HG03558 (cell line): ENCODE data around the gene B4GALT2.

Experiments
- ATAC-seq: cut with Tn5 transposase; IDR thresholded peaks from one replicate; pipeline ENCODE4 v1.9.1; 2021; ENCODE audit warnings: moderate number of reproducible peaks; ENCODE audit not compliant: unreplicated experiment; ENCODE audit errors: extremely low read depth

The B4GALT2 gene

DNA sequence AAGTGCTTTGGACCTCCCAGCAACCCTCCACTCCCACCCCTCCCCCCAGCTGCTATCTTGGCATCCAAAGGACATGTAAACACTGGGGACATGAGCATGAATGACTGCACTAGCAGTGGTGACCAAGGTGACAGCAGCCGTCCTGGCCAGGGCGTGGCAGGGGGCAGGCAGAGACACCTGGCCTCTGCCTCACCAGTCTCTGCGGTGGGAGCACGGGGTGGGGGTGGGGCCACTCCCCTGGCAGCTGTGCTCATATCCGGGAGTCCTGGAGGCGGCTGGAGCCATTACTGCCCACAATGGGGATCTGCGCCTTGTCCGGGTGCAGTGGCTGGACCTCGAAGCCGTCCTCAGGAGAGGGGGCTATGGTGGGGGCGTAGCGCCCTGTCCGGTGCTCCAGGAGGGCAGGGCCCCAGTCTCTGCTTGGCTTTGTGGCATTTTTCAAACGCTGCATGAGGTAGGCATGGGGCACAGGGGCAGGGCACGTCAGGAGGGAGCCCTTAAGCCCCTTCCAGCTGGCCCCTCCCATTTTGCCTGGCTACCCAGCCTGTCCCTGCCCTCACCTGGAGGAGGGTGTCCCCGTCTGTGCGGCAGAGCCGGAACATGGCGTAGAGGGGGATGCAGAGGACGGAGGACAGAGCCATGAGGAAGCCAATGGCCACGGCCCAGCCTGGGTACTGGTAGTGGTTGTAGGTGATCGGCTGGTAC is 18.4 kb downstream of the B4GALT2 start:
- ATAC-seq: no peak

- no peak for ATAC-seq
These were observed 19.0 kb downstream of the B4GALT2 start for GRCh38 chr1:43998000-43998378.

DNA sequence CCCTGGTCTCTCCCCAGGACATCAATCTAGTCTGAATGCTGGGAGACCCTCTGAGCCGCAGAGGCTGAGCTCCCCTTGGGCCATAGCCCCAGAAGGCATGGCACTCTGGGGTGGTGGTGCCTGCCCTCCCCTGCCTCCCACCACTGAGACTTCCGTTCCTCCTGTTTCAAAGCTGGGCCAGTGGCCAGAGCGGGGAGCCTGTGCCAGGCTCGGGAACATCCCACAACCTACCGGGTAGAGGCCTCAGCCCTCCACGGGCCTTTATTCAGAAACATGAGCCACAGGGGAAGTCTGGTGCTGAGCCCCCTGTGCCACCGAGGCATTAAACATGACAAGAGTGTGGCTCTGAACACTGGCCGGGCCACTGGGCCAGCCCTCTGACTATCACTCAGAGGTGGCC is 20.4 kb downstream of the B4GALT2 start:
- no peak for ATAC-seq

DNA sequence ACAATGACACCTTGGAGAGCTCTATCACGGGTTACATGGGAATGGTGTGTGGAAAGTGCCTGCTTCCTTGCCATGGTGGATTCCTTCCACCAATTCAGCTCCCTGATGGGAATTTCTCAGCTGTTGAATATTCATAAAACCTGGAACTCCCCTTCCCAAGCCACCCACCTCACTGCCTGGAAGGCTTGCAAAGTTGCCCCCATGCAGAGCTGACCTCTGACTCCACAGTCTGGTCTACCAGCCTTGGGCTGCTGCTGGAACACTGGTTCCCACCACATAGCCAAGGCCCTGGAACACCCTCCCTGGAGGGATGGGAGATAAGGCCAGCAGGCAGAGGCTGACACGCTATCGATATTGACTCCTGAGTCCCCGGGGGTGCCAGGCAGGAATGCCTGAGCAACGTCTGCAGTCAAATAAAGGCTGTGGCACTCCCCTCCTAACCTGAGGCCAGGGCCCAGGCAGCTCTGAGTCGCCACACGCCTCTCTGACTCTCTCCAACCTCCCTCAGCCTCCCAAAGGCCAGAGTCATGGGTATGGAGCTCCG is 21.2 kb downstream of the B4GALT2 start:
- no peak for ATAC-seq

GRCh38 chr1:44002165-44002564 is 23.2 kb downstream of the B4GALT2 start:
- ATAC-seq: no peak

DNA sequence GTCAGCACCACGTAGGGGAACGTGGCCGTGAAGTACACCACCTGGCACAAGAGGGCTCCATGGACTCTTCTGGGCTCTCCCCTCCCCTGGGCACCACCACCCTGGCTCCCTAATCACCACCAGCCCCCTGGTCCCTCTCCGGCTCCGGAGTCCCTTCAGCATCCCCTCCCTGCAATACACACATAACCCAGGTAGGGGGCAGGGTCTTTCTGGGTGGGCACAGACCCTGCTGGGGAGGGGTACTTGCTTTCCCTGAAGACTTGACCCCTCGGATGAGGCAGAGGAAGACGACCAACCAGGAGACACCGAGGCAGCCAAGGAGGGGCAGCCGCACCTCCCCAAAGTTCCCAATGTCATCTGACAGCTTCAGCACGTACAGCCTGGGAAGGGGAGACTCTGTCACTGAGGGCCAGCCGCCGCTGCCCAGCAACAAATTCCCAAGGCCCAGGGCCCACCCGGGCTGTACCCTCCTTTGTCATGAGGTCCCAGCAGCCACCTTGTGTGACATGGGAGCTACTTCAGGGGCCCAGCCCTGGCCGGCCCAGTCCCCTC is 23.7 kb downstream of the B4GALT2 start:
- no peak for ATAC-seq

GRCh38 chr1:44008259-44008658 is 29.2 kb downstream of the B4GALT2 start:
- ATAC-seq: no peak

DNA sequence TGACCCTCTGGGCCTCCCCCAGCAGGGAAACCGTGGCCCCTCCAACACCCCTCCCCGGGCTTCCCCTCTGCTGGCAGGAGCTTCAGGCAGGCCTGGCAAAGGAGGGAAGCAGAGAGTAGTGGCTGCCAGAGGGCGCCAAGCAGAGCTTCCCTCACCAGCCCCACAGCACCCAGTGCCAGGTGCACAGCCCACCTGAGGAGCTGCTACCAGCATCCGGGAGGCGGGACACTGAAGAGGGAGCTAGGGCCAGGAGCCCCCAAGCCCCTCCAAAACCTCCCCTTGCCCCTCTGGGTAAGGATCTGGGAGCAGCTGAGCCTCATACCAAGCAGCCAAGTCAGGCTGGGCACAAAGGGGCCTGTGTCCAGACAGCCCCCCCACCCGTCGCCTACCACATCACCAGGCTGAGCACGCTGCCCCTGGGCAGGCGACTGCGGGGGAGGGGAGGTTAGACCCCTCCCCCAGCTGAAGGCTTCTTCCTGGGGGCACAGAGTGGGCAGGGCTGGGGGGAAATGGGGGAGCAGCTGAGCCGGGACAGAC is 32.0 kb downstream of the B4GALT2 start:
- ATAC-seq: no peak

DNA sequence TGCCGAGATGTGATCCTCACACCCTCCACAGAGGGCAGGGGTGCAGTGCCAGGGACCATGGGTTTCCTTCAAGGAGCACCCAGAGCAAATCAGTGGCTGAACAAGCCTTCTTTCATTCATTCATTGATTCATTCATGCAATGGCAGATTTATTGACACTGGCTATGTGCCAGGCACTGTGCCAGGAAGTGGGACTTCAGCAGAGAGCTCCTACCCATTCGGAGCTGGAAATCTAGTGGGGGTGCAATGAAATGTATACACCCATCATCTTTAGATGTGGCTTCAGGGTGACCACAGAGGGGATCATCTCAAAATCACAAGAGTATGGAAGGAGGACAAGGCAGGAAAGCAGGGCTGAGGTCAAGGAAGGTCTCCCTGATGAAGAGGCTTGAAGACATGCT is 33.4 kb downstream of the B4GALT2 start:
- no peak for ATAC-seq

DNA sequence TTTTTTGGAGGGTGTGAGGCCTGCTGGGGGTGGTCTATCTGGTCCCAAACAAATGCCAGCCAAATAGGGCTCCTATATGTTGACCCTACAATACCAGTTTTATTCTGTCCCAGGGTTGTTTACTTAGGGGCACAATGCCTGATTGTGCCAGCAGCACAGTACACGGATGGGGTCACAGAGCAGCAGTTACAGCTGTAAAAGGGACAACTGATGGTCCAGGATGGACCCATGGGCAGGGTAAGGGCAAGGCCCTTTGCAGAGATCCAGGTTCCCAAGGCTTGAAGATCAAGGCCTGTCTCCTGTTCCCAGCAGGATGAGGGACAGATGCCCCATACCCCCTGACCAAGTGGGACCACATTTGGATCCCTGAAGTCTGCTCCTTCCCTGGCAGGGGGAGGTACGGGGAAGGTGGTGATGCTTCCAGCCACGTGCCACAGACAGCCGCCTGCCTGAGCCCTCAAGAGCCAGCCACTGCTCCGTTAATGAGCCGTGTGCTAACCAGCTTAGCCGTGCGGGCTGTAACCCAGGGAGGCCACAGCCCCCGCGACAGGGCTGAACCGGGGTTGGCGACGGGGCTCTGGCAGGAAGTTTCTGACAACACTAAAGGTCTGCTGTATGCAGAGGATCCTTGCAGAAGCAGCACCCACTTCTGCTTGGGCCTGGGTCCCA is 34.1 kb downstream of the B4GALT2 start:
- ATAC-seq: no peak

DNA sequence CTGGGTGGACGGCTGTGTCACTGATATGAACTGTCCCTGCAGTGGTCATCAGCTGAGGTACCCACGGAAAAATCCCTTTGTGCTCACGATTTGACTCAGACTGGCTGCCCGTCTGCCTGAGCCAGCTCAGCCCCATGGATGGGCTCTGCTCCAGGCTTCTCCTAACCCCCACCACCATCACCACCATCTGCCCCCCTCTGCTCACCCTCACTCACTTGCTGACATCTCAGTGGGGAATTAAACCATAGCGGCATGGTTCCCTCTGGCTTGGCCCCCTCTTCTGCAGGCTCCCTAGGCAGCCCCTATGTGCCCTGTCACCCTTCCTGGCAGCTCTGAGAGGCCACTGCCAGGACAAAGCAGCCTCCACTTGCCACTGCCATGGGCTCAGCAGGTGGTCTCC is 34.9 kb downstream of the B4GALT2 start:
- ATAC-seq: no peak

GRCh38 chr1:44014365-44015104 is 35.5 kb downstream of the B4GALT2 start:
- no peak for ATAC-seq

- no peak for ATAC-seq
These were observed 36.2 kb downstream of the B4GALT2 start for GRCh38 chr1:44015206-44015605.

DNA sequence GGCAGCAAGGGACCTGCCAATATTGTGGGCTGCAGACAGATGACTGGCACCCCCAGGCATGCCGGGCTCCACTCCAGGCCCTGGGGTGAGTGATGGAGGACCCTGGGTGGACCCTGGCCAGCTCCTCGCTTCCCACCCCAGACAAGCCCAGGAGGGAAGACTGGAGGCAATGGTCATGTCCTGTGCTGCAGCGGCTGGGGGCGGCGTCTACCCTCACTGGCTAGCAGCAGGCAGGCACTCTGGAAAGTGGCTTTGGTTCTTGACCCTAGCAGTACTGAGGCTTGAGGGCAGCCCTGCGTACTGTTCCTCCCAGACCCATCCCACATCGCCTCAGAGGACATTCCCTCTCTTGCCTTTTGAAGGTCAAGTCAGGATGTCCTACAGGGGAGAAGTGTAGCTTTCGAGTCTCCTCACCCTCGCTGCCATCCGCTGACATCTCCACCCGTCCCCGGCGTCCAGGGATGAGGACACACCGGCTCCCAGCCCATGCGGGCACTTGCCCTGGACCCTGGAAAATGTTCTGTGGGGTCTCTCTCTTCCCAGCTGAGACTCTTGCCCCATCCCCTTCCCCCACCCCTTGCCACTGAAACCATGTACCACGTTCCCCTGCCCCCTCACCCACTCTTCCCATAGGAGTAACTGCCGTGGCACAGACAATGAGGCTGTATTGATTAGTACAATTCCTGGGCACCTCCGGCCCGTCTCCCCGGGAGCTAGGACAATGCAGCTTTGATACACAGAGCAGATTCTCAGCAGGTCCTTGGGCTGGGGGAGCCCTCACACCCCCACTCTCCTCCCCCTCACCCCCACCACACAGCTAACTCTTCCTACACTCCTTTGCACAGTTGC is 37.3 kb downstream of the B4GALT2 start:
- ATAC-seq: no peak

DNA sequence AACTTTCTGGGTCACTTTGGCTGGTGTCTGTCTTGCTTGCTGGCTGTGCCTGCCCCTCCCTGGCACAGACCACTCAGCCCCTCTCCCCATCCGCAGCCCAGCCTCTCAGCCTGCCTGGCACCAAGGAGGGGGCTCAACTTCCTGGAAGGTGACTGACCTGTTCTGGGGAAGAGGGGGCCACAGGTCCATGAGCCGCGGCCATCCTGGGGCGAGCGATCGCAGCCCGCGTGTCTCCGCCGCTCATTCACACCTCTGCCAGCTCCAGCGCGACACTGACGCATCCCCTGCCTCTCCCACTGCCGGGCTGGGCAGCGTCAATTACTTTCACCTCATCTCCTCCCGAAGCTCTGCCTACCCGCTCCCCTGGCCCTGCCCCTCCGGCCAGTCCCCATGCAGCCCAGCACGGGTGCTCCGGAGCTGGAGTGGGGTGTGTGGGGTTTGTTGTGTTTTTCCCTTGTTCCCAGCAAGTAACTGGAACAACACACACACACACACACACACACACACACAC is 37.9 kb downstream of the B4GALT2 start:
- no peak for ATAC-seq

GRCh38 chr1:44019466-44019948 is 40.5 kb downstream of the B4GALT2 start:
- no peak for ATAC-seq

DNA sequence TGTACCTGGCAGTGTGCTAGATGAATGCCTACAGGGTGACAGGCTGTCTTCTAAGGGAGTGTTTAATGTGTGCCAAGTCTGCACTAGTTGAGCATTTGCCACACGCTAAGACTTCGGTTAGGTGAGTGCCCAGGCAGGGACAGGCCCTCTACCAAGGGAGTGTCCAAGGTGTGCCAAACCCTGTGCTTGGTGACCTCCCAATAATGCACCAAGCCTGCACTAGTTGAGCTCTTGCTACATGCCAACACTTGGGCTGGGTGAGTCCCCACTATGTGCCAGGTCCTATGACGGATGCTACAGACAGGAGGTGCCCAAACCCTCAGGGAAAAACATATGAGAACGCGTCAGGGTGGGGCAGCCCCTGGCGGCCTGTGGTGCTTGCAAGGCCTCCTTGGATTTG is 41.5 kb downstream of the B4GALT2 start:
- ATAC-seq: no peak

DNA sequence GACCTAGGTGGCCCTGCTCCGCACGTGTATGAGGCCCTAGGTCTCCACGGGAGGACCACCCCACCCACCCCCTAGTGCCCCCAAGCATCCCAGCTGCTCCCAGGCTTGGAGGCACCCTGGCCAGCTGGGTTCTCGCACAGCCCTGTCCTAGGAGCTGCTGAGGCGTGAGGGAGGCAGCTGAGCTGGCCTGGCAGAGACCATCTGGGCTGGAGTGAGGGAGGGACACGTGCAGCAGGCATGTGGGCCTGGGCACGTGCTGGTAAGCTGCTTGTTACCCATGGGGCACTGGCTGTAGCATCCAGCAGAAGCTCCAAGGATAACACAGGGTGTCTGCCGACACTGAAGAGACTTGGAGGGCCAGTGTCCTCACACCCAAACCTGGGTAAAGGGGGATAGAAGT is 42.1 kb downstream of the B4GALT2 start:
- ATAC-seq: no peak

- ATAC-seq: no peak
These were observed 42.7 kb downstream of the B4GALT2 start for GRCh38 chr1:44021581-44022321.
